Measurements from ENCODE around the gene ANKRD9. TPM values are rescaled to one million over a fixed set of nuclear protein-coding genes. Genes with fewer than 3 reads are reported as not detected.

Gene ANKRD9
- total RNA-seq, 1 experiment from 2014 or later: 23.6 TPM

DNA sequence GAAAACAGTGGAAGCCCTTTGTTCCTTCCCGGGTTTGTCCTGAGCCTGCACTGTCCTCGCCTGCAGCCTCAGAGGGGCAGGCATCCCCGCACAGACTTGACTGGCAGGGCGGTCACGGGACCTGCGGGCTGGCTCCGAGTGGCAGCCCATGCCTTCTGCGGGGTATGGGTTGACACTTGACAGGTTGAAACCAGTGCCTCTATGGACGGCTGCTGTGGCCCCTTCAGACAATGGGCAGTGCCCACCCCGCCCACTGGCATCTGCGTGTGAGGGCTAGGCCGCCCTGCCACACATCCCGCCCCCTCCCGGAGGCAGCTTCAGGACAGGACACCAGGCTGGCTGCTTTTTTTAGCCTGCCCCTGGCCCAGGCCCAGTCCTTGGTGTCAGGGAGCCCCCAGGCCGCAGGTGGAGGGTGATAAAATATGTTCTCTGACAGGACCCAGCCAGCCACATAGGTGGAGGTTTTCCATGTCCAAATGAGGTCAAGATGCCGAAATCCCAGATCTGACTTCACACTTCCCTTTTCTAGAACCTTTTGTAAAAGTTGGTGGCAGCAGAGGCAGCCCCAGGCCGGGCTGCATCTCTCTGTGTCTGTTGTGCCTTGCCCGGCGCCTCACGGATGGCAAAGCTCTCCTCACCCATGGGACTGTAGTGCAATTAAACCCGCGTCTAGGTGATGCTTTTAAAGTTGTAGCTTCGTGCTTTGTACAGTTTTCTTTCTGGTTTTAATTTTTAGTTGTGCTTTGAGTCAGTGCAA lies 10.0 kb downstream of the ANKRD9 start:
- DNase-seq (ENCODE audit: low spot score): no peak

DNA sequence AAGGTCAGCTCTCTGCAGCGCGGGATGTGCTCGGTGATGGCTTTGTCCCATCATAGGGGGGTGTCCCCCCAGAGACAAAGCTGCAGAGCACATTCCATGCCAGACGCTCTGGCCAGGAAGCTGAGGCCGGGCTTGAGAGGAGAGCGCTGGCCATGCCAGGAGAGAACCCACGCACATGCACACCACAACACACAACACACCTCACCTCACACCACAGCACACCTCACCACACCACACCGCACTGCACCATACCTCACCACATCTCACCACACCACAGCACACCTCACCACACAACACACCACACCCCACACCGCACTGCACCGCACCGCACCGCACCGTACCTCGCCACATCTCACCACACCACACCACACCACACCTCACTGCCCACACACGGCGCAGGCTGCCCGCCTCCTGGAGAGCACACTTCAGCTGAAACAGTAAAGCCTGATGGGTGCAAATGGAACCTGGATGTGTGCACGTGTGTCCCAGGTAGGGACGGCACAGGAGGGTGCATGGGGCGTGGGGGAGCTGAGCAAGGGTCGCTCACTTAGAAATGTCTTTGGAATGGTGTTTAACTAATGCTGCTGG lies 10.8 kb downstream of the ANKRD9 start:
- DNase-seq (ENCODE audit: low spot score): no peak

DNA sequence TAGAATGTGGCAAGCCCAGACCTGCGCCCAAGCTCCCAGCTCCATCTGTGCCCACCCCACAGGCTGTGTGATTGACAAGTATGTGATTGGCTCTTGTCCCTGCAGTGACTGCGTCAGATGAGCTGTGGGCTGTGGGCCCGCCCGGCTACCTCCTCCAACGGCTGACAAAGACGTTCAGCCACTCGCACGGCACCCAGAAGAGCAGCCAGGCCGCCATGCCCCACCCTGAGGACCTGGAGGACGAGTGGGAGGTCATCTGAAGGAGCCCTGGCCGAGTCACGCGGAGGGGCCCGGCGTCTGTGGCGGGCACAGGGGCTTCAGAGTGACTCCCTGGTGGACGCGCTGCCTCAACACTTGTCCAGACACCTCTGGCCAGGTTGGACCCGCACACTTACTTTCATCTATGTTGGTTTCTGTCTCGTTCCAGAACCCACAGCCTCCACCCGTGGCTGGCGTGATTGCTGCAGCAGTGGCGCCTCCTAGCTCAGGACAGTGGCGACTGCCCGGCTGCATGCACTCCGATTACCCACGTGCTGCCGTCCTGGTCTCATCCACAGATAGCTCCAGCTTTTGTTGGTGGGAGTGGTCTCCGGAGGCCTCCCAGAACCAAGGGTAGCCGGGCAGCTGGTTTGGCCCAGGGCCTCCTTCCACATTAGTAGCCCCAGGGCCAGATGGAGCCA lies 11.4 kb downstream of the ANKRD9 start:
- DNase-seq (ENCODE audit: low spot score): no peak

DNA sequence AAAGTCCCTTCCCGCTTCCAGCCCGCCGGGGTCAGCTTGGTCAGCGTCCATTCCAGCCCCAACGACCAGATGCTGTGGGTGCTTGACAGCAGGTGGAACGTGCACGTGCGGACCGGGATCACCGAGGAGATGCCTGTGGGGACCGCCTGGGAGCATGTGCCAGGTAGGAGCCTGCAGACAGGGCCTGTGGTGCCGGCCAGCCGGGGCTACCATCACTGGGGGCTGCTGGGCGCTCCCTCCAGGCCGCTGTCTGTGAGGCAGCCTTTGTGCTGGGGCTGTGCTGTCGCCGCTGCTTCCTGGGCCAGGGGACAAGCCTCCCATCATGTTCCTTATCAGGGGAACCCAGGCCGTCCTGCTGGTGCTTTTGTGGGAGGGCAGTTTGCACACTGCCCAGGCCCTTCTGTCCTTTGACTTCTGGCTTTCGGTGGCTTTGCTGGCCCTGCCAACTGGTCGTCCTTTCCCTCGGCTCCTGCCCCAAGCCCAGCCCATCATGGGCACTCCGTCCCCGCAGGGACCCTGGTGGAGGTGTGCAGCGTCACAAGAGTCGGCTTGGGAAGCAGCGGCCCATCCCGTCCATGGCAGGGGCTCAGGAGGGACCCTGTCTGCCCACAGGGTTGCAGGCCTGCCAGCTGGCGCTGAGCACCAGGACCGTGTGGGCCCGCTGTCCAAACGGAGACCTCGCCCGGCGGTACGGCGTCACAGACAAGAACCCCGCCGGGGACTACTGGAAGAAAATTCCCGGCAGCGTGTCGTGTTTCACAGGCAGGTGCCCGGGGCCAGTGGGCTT lies 12.4 kb downstream of the ANKRD9 start:
- DNase-seq (ENCODE audit: low spot score): no peak

DNA sequence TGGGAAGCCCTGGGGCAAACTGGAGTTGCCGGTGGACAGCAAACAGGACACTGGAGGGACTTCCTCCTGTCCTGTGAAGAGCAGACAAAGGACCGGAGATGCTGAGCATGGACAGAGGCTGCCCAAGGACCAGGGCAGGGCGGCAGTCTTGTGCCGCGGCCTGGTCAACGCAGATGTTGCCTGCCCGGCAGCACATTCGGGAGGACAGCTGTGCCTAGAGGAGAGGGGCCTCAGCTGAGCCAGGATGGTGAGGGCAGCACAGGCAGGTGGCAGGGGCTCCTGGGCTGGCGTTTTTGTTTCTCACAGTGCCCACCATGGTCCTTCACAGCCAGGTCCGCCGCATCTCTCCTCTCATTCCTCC lies 13.3 kb downstream of the ANKRD9 start:
- no peak for DNase-seq (ENCODE audit: low spot score)

DNA sequence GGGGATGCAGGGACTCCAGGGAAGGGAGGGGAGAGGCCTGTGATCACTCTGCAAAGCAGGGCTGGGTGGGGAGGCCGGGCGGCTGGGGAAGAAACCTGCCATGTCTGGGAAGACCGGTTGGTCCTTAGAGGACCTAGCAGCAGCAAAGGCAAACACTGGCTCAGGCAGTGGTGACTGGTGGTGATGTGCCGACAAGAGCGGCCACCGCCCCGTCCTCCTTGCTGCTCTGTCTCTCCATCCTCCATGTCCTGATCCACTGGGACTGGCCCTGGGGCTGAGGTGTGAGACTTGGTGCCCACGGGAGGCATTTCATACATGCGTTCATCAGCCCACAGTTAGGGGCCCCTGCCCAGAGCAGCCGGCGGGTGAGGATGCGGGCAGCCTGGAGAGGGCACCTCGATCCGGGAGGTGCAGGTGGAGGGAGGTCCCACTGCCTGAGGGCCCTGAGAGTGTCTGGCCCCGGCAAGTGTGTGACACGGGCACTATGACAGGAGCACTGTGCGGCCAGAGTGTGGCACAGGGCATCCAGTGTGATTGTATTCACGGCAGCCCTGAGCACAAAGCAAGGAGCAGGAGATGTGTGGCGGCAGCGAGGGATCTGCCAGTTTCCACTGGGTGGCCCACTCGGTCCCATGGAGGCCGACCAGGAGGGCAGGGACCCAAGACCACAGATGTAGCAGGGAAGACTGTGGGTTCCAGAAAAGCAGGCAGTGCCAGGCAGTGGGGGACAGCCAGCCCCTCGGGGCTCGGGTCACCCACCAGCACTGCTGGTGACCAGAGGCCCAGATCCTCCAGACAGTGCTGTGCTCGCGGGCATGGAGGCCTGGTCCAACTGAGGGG lies 13.9 kb downstream of the ANKRD9 start:
- DNase-seq (ENCODE audit: low spot score): no peak

DNA sequence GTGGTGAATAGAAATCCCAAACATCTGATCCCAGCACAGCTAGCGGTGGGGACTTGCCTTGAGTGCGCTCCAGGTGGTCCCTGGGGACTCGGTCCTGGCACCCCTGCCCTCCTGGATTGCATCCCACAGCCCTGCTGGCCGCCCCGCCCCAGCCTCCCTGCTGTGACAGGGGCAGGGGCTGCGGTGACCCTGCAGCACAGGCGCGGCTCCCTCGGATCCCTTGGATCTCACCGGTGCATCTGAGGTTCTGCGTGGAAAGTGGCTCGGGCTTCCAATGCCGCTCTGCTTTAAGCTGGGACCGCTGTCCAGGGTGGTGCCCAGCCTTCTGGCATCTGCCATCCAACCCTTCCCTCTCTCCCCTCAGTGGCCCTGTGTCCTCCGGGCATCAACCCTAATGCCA lies 16.0 kb downstream of the ANKRD9 start:
- no peak for DNase-seq (ENCODE audit: low spot score)

DNA sequence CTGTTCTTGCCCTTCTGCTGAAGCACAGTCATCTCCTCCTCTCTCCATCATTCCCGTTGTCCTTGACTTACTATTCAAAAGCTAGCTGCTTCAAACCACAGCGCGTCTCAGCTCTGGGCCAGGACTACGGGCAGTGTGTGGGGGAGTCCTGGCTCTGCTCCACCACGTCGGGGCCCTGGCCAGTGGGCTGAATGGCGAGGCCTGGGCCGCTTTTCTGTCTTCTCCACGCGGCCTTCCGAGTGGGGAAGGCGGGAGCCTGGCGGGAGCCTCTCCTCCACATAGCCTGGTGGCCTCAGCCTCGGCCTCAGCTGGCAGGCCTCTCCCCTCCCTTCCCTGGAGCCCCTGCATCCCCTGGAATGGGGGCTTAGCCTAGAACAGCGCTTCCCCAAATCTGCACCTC lies 16.5 kb downstream of the ANKRD9 start:
- no peak for DNase-seq (ENCODE audit: low spot score)

DNA sequence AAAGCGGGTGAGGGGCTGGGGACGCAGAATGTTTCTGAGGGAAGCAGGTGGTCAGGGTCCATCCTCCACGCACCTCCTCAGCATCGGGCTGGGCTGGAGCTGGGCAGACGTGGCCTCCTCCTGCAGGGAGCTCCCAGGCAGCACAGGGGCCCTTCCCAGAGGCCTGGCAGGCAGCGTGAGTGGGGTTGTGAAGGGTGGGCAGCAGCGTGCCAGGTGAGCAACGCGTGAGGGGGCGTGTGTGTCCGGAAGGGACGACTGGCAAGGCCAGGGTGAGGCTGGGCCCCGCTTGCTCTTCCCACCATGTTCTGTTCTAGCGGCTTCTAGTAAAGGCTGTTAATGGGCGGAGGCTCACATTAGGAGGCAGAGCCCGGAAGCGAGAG lies 17.1 kb downstream of the ANKRD9 start:
- DNase-seq (ENCODE audit: low spot score): no peak

DNA sequence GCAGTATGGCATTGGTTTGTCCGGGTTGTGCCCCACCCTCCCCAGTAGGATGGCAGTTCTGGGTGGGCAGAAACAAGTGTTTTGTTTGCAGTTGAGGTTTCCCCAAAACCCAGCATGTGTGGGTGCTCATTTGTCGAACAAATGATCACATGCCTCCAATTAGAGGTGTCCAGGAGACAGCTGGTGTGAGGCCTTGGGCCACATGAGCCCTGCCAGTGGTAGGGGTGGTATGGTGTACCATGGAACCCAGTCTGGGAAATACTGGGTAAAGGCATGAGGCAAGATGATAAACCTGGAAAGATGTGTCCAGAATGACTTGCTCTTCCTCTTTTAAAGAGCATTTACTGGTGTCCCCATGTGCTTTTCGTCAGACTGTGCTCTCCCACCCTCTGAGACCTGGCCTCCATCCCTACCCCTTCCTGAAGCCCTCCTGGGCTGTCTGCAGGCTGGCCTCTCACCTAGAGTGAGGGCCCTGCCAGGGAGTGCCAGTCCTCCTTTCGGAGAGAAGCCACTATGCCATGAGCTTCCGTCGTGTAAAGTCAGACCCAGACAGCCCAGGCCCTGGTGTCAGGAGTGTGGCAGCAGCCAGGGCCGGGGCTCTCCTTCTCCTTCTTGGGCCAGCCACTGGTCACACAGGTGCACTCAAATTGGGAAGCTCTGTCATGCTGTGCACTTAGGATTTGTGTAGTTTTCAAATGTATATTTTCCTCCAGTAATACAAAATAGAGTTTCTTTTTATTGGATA lies 17.6 kb downstream of the ANKRD9 start:
- DNase-seq (ENCODE audit: low spot score): no peak

DNA sequence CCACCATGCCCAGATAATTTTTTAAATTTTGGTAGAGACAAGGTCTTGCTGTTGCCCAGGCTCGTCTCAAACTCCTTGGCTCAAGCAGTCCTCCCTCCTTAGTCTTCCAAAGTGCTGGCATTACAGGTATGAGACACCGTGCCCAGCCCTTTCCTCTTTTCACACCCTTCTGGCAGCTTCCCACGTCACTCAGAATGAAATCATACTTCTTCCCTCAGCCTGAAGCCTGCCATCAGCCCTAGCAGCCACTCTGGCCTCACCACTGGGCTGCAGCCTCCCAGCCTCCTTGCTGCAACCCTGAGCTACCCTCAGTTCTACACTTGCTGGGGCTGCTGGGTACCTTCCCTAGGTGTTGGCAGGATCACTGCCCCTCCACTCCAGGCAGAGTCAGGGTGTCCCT lies 18.2 kb downstream of the ANKRD9 start:
- no peak for DNase-seq (ENCODE audit: low spot score)

DNA sequence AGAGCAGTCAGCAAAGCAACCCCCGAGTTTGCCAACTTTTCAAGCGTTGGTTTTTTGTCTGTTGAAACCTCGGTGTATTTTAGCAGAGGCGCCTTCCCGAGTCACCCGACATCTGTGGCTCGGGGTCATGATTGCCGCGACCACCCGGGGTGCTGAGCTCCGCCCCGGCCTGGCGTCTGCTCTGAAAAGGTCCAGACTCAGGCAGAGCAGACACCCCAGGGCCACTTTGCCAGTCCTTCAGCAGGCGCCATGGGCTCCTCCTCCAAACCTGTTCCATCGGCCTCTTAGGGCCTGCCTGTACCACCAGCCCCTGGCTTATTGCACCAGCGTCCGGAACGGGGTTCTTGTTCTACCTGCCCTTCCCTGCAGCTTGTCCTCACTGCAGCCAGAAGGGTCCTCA lies 19.1 kb downstream of the ANKRD9 start:
- no peak for DNase-seq (ENCODE audit: low spot score)

DNA sequence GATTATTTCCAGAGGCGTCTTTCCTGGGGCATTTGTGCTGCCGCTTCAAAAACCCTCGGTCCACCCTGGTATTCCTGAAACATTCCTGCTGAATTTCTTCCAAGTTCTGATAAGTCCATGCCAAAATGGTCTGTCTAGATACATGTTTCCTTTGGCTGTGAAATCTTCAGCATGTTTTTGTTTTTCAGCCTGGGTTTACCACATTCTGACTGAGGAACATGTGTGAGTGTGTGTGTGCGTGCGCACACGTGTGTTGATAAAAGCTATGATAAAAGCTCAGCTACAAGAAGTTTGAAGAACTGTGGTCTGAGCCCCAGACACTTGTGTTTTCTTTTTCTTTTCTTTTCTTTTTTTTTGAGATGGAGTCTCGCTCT lies 22.4 kb downstream of the ANKRD9 start:
- no peak for DNase-seq (ENCODE audit: low spot score)

DNA sequence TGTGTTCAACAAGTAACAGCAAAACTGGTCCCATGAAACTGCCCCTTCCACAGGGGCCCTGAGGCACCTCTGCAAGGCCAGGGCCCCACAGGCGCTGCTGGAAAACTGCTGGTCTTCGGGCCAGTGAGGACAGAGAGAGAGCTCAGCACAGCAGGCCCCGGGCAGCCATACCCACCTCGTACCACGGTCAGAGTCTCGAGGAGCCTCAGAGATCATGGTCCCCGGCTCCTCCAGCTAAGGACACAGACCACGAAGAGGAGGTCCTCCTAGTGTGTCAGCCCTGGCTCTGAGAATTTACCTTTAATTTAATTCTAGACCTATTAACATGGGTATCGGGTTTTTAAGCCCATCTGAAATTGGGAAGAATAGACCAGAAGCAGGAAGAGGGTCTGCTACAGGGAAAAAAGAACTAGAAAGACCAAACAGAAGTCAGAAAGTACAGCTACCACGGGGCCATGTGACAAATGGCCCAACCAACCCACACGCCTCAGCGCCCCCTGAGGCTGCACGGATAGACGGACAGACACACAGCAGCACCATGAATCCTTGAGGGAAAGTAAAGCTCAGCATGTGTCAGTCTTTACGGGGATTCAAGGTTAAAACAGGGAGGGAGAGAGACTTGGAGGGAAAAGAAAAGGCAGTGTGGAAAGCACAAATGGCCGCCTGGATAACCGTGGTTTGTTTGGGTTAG lies 22.9 kb downstream of the ANKRD9 start:
- DNase-seq (ENCODE audit: low spot score): no peak

DNA sequence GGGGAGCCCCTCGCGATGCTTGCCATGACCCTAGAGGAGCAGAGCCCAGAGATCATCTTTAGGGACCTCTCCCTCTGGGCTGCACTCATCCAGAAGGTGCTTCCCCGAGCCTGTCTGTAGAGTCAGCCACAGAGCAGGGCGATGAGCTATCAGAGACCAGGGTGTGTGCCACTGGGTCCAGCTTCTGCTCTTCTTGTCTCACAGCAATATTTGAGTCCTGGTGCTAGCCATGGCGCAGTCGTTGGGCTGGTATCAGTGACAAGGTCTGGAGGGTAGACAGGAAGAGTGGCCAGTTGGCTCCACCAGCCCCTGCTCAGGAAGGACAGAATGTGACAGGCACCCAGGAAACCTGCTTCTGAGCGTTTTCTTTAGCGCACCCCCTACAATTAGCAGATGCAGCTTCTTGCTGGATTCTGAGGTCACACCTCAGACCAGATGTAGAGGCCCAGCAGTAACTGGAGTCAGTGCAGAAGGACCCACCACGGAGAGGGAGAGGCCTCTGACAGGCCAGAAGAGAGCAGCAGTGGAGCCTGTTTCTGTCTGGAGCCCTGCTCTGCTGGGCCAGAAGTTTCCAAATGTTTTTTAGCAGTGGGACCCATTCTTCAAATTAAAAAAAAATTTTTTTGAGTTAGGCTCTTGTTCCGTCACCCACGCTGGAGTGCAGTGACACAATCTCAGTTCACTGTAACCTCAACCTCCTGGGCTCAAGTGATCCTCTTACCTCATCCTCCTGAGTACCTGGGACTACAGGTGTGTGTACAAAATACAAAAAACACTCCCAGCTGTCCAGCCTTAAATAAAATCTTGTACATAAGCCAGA lies 23.7 kb downstream of the ANKRD9 start:
- no peak for DNase-seq (ENCODE audit: low spot score)

DNA sequence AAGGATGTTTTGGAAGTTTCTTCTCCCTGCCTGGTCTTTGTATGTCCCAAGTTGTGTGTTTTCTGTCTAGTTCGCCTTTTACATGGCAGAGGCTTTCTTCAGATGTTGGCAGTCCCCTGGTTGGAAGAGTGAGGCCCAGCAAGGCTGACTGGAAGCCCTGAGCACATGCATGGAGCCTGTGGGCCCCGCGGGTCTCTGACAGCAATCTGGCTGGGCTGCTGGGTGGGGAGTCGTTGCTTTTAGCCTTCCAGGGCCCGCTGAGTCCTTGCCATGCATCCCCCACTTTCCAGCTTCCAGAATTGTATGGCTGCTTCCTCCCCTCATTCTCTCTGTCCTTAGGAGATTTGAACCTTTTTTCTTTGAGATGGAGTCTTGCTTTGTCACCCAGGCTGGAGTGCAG lies 25.3 kb downstream of the ANKRD9 start:
- no peak for DNase-seq (ENCODE audit: low spot score)

DNA sequence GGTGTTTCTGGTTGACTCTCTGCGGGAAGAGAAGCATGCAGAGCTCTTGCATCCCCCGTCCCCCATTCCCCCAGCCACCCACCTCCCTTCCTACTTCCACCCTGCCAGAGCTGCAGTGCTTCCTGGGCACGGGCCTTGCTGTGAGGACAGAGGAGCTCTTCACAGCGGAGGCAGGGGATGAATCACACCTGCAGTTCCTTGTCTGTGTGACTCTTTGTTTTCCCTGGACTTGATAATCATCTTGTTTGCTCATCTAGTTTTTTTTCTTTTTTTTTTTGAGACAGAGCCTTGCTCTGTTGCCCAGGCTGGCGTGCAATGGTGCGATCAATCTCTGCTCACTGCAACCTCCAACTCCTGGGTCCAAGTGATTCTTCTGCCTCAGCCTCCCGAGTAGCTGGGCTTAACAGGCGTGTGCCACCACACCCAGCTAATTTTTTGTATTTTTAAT lies 27.8 kb downstream of the ANKRD9 start:
- peak; percentile 30 for DNase-seq (ENCODE audit: low spot score)

DNA sequence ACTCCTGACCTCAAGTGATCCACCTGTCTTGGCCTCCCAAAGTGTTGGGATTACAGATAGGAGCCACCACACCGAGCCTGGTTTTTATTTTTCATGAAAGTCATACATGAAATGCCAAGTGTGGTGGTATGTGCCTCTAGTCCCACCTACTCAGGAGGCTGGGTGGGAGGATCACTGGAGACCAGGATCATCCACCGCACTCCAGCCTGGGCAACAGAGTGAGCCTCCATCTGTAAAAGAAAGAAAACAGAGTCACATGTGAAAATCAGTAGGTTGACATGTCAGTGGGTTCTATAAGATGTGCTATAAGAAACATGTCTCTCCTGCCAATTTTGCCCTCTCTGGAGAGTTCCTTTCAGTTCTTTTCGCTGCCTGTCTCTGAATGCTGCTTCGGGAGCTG lies 28.2 kb downstream of the ANKRD9 start:
- DNase-seq (ENCODE audit: low spot score): no peak

DNA sequence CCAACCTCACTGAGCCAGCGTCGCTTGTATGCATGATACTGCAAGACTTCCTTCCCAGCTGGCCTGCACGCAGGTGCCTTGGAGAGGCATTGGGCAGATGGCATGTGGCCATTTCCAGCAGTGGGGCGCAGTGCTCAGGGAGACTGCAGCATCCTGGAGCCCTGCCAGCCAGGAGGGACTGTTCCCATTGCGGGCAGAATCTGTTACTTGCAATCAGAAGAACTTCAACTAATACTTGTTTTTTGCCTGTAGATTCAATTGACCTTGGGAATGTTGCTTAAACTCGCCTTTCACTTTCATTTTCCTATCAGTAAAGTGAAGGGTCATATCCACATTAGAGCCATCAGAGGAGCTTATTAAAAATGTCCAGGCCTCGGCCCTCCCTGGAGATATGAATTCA lies 29.8 kb downstream of the ANKRD9 start:
- DNase-seq (ENCODE audit: low spot score): no peak
